Measurements from ENCODE around the gene GDF15.

DNA sequence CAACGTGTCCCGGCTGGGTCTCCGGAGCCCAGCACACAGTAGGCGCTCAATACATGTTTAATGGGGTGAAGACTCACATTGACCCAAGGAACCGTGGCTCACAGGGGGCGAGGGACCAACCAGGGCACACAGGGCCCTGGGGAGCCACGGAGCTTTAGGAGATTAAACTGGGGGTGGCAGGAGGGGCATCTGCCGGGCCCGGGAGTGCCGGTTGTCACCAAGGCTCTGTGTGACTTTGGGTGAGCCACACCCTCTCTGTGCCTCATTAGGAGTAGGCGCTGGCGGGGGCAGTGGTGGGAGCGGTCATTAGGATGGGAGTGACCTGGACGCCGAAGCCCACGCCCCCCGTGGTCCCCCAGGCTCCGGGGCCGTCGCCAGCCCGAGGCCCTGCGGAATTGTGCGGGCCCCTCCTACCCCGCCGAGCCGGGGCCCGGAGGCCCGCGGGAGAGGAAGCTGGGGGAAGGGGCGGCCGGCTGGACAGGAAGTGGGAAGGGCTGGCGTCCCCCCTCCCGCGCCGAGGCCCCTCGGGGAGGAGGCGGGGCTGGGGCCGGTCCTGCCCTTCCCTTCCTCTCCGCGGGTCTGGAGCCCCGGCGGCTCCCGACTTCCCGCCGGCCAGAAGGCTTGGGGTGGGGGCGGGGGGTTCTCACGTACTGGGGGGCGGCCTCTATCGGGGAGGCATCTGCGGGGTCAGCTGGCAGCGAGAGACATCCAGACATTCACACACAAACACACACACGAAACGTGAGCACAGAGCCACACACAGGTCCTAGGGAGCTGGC, 31.5 kb downstream of the GDF15 start:
- TF ChIP-seq POLR2A (IDR thresholded peaks at IDR 0.05) (no peak), POLR2AphosphoS5 (IDR thresholded peaks at IDR 0.05) (no peak), EP300 (IDR thresholded peaks at IDR 0.05; ENCODE audit: low read depth) (no peak)
- TF ChIP-seq, protein P1, sequence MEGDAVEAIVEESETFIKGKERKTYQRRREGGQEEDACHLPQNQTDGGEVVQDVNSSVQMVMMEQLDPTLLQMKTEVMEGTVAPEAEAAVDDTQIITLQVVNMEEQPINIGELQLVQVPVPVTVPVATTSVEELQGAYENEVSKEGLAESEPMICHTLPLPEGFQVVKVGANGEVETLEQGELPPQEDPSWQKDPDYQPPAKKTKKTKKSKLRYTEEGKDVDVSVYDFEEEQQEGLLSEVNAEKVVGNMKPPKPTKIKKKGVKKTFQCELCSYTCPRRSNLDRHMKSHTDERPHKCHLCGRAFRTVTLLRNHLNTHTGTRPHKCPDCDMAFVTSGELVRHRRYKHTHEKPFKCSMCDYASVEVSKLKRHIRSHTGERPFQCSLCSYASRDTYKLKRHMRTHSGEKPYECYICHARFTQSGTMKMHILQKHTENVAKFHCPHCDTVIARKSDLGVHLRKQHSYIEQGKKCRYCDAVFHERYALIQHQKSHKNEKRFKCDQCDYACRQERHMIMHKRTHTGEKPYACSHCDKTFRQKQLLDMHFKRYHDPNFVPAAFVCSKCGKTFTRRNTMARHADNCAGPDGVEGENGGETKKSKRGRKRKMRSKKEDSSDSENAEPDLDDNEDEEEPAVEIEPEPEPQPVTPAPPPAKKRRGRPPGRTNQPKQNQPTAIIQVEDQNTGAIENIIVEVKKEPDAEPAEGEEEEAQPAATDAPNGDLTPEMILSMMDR (IDR thresholded peaks at IDR 0.05): no peak

Data from transverse colon (tissue), 4 donors.